DMS114 treated with DMSO at 0.1 percent for 48 hours (cell line): ENCODE measurements around the gene KPNA3.
"Not testable (repeated sequence)": the region's sequence is repeated elsewhere in the genome, so short reads cannot be mapped to it uniquely, and the experiment has no call there.

Source experiments
- DNase-seq: peaks from one replicate; lab custom pipeline; 2025; ENCODE audit not compliant: unreplicated experiment; lab: John Stamatoyannopoulos, UW

KPNA3 gene

DNA sequence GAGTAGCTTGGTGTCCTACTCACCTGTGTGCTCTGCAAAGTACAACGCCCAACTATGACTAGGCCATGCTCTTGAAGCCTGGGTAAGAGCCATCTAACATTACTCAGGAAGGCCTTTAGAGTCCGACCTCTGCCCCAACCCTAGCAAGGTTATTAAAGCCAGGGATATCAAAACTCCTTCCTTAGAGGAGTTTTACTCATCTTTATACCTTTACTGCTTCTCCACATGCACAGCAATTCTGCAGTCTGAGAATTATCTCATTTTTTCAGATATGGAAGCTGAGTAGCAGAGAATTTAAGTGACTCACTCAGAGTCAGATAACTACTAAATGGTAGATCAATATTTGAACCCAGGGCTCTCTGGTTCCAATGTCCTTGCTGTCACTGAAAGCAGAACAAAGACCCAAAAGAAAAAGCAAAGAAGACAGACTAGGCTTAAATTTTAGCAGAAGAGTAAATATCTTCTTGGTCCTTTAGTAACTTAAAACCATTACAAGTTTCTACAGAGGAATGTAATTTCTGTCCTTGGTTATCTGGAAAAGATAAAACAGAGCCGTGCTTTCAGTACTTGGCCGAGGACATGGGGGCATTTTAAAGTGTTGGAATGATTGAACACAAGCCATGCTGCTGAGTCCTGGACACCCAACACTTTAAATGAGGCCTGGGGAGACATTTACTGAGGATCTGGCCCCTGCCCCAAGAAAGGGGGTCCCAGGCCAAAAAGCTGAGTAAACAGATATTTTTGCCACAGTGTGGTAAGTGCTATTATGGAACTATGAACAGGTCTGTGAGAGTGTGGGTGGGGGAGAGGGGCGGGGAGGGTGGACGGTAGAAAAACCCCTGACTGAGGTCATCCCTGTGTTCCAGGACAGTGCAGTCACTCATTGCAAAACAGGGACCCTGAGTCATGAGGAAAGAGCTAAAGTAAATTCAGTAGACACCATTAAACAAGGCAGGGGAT lies 18.4 kb upstream of the KPNA3 start:
- no peak for DNase-seq

DNA sequence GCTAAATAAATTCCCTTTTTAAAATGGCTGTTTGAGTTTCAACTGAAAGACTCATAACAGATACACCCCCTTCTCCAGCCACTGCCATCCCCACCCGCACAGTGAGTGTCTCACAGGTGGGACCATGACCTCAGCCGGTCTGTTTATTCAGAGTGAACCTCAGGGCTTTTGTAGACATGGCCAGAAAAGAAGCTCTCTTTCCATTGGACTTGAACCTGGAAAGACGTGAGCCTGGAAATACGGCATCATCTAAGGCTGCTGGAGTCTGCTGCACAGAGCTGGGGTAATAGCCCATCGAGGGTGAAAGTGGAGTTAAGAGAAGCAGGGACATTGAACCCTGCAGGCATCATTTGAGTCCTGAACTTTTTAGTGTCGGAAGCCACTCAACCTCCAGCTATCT lies 15.2 kb upstream of the KPNA3 start:
- no peak for DNase-seq

- no peak for DNase-seq
Observed at GRCh38 chr13:49806126-49806536, 13.6 kb upstream of the KPNA3 start.

DNA sequence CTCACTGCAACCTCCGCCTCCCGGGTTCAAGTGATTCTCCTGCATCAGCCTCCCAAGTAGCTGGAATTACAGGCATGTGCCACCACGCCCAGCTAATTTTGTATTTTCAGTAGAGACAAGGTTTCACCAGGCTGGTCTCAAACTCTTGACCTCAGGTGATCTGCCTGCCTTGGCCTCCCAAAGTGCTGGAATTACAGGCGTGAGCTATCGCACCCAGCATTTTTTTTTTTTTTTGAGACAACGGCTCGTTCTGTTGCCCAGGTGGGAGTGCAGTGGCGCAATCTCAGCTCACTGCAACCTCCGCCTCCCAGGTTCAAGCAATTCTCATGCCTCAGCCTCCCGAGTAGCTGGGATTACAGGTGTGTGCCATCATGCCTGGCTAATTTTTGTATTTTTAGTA lies 10.6 kb upstream of the KPNA3 start:
- DNase-seq, result not testable (repeated sequence)

- no peak for DNase-seq
Observed at GRCh38 chr13:49802426-49802825, 9.9 kb upstream of the KPNA3 start.

DNA sequence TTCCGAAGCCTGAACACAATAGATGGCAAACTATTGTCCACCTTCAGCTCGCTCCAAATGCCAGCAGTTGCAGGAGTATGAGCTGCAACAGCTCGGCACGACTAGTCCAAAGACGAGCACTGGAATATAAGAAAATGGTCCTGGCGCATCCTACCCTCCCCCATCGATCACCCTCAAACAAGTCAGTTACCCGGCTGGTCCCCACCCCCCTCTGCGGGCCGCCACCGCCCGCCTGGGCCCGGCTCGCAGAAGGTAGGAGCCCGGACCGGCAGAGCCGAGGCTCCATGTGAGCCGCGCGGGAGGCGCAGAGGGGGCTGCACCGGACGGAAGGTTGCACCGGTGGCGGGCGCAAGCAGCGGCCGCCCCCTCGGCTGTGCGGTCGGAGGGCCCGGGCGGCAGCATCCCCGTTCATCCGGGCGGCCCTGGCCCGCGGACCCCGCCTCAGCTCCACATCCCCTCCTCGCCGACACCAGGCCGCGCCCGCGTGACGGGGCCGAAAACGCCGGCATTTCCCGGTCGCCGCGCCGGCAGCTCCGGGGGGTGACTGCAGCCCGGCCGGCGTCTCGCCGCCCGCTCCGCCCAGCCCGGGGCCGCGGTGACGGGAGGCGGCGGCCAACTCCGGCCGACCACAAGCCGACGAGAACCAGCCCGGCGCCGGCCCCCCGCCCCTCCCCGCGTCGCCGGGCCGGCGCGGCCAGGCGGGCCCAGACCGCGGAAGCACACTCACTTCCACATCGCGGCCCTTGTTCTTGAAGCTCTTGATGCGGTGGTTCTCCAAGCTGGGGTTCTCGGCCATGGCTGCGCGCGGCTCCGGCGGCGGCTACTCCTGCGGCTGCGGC lies 552 bp downstream of the KPNA3 start:
- DNase-seq, result peak; percentile 7

- no peak for DNase-seq
Observed at GRCh38 chr13:49791315-49791710, 1.2 kb downstream of the KPNA3 start.

DNA sequence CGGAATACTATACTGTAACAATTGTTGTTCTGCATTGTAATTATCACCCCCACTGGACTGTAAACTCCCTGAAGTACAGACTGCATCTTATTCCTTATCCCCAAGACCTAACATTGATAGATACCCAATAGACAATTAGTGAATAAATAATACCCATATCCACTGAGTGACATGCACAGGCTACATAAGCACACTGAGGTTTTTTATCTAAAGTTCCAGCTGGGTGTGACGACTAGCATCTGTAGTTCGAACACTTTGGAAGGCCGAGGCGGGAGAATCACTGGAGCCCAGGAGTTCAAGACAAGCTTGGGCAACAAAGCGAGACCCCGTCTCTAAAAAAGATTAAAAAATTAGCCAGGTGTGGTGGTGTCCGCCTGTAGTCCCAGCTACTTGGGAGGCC lies 2.5 kb downstream of the KPNA3 start:
- DNase-seq, result no peak

DNA sequence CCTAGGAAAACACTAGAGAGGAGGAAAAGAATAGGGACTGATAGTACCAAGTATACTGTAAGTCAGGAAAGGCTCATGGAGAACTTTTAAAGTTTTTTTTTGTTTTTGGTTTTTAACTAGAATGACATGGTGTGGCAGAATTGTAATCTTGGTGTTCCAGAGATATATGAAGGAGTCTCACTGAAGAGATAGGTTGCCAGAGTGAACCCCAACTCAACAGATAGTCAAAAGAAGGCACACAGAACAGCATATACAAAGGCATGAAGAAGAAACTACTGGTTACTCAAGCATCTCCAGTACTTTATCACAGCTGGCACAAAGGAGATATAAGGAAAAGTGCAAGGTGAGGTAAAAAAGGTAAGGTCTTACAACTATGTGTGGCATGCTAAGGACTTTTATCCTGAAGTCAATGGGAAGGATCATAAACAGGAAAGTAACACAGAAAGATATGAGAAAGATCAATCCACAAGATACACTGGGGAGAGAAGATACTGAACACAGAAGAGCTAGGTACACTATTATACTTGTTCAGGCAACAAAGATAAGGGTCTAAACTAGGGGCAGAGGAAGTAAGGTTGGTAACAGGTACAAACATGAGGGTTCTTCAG lies 6.0 kb downstream of the KPNA3 start:
- no peak for DNase-seq

- DNase-seq, result no peak
Observed at GRCh38 chr13:49784886-49785570, 7.5 kb downstream of the KPNA3 start.

DNA sequence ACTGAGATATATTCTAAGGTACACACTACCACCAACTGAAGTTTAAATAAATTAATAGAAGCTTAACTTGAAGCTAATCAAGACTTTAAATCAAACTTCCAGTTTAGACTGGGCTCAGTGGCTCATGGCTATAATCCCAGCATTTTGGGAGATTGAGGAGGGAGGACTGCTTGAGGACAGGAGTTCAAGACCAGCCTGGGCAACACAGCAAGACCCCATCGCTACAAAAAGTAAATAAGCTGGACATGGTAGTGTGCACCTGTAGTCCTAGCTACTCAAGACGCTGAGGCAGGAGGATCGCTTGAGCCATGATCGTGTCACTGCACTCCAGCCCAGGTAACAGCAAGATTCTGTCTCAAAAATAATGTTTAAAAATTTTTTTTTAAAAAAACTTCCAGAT lies 8.6 kb downstream of the KPNA3 start:
- DNase-seq, result no peak

GRCh38 chr13:49782784-49783183 lies 9.7 kb downstream of the KPNA3 start:
- DNase-seq, result no peak

GRCh38 chr13:49781806-49782205 lies 10.7 kb downstream of the KPNA3 start:
- DNase-seq, result no peak

GRCh38 chr13:49779721-49780120 lies 12.8 kb downstream of the KPNA3 start:
- DNase-seq, result no peak

DNA sequence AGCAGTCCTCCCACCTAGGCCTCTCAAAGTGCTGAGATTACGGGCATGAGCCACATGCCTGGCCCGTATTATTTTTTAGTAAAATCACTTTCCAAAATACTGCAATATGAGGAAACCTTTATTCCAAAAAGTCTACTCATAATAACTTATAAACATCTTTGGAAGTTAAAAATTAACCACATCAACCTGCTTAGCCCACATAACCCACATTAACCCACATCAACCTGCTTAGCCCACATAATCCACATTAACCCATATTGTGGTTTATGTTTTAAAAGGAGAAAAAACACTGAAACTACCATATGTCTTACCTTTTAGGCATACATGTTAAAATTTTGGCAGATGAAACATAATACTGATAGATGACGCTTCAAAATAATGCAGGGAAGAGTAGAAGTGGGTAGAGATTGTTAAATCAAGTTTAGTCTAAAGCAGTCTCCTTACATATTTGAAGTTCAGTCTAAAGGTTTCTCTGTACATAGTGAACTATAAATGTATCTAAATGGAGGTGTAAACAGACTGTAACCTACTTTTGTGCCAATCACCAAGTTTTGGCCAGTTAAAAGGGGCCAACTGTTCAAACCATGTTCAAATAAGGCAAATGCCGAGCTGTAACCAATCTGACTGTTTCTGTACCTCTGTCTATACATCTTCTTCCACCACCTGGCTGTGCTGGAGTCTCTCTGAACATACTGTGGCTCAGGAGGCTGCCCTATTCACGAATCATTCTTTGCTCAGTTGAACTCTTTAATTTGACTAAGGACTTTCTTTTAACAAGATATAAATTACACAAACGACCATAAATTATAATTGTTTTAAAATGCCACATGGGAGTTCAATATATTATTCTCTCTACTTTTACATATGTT lies 14.5 kb downstream of the KPNA3 start:
- no peak for DNase-seq

GRCh38 chr13:49776871-49777270 lies 15.6 kb downstream of the KPNA3 start:
- DNase-seq, result no peak

DNA sequence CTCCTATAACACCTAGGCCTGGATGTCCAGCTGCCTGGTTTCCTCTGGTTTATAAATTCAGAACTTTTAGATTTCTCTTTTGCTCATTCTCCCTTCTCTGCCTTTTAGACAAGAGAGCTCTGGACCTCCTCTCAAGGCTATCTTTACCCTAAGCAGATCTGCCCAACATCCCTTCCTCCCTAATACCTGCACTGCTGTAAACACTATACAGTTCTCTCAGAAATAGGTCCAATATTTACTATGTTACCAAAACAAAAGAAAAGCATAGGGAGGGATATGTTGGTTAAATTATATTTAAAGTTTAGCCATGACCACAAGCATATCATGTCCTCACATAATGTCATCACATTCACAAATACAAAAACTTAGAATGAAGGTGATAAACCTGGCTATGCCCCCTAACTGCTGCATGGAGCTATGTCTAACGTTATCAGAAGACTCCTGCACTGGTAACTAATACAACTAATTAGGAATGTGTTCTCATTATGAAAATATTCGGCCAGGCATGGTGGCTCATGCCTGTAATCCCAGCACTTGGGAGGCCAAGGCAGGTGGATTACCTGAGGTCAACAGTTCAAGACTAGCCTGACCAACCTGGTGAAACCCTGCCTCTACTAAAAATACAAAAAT lies 18.0 kb downstream of the KPNA3 start:
- DNase-seq, result no peak

- no peak for DNase-seq
Observed at GRCh38 chr13:49772828-49773227, 19.7 kb downstream of the KPNA3 start.

- not testable (repeated sequence) for DNase-seq
Observed at GRCh38 chr13:49761811-49762210, 30.7 kb downstream of the KPNA3 start.

DNA sequence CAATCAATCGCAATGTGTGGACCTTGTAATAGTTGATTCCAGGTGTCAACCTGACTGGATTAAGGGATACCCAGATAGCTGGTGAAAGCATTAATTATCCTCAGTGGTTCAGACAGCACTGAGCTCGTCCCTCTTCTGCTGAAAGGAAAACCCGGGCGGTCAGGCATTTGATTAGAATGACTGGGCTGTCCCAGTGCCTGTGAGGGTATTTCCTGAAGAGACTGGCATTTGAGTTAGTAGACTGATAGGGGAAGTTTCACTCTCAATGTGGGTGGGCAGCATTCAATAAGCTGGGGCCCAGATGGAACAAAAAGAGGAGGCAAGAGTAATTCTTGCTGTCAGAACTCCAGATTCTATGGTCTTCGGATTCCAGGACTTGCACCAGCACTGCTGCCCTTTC lies 31.9 kb downstream of the KPNA3 start:
- no peak for DNase-seq
